OCI-LY3 (cell line): ENCODE measurements around the gene ANKS4B.
"Not testable (repeated sequence)": the region's sequence is repeated elsewhere in the genome, so short reads cannot be mapped to it uniquely, and the experiment has no call there.

Experiments
- H2AFZ ChIP-seq: fragments of 200-600, 300-600 bp; shearing (Covaris generic); 2 replicates; pipeline ENCODE4 v1.6.0; 2014; ENCODE audit warnings: antibody characterized with exemption, low read depth, low read length
- H3K27ac ChIP-seq: fragments of 200-600, 300-600 bp; sonication (generic); 2 replicates; pipeline ENCODE4 v1.5.1; 2014; ENCODE audit warnings: mild to moderate bottlenecking, low read length, moderate library complexity, mixed read lengths
- H3K27me3 ChIP-seq: fragments of 200-600, 300-600 bp; sonication (generic); 2 replicates; pipeline ENCODE4 v1.6.1; 2014; ENCODE audit warnings: low read depth, low read length, mixed read lengths
- H3K36me3 ChIP-seq: fragments of 200-600, 300-600 bp; sonication (generic); replicated peaks from 2 replicates; pipeline ENCODE3; 2014; ENCODE audit warnings: low read depth, low read length, mixed read lengths
- H3K4me1 ChIP-seq: fragments of 300-600, 200-600 bp; sonication (generic); 2 replicates; pipeline ENCODE4 v1.6.1; 2014; ENCODE audit warnings: low read length, mixed read lengths
- H3K4me2 ChIP-seq: fragments of 200-600, 300-600 bp; sonication (generic); 2 replicates; pipeline ENCODE4 v1.6.1; 2014; ENCODE audit warnings: low read length, mixed read lengths
- H3K4me3 ChIP-seq: fragments of 300-600, 200-600 bp; sonication (generic); 2 replicates; pipeline ENCODE4 v1.5.1; 2014; ENCODE audit warnings: antibody characterized with exemption, mild to moderate bottlenecking, low read length, moderate library complexity
- H3K79me2 ChIP-seq: fragments of 300-600, 200-600 bp; shearing (Covaris generic); 2 replicates; pipeline ENCODE4 v1.6.1; 2014; ENCODE audit warnings: mild to moderate bottlenecking, low read length, mixed read lengths
- H3K9ac ChIP-seq: fragments of 300-600, 200-600 bp; shearing (Covaris generic); 2 replicates; pipeline ENCODE4 v1.6.0; 2014; ENCODE audit warnings: mild to moderate bottlenecking, low read length, moderate library complexity
- H3K9me3 ChIP-seq: fragments of 200-600, 300-600 bp; shearing (Covaris generic); 2 replicates; pipeline ENCODE4 v1.6.1; 2014; ENCODE audit warnings: low read length, mixed read lengths; ENCODE audit not compliant: insufficient read depth
- H4K20me1 ChIP-seq: fragments of 200-600, 300-600 bp; sonication (generic); 2 replicates; pipeline ENCODE4 v1.6.1; 2016; ENCODE audit warnings: low read length, mixed read lengths; ENCODE audit not compliant: insufficient read depth
- CTCF ChIP-seq: fragments of 200-600, 300-600 bp; sonication (generic); IDR thresholded peaks from 2 replicates; pipeline ENCODE4 v1.5.1; 2014; ENCODE audit warnings: antibody characterized with exemption, low read length, low read depth
- EZH2phosphoT487 ChIP-seq: fragments of 200-600 bp; shearing (Covaris generic); IDR thresholded peaks from 2 replicates; pipeline ENCODE4 v1.6.1; 2018; ENCODE audit warnings: antibody characterized with exemption, mixed run types, low read depth

The ANKS4B gene

DNA sequence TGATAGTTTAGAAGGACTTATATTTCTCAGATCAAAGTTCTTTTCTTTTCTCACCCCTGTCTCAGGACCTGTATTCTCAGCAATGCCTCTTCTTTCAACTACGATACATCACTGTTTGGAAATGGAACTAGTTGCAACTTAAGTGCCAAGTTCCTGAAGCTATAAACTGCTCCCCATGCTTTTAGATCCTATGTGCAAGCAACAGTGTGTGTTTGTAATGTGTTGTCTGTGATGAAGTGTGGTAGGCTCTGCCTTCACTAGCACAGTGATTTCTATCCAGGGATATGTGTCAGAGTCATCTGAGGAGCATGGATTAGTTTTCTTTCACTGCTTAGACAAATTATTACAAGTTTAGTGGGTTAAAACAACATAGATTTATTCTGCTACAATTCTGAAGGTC is 40.5 kb upstream of the ANKS4B start:
- Histone ChIP-seq H3K79me2 (no peaks in the 10 kb centered on the region), H2AFZ (no peak overlapping the region), H3K4me3 (no peak overlapping the region), H3K4me1 (peaks cover 21% of the 10 kb centered on the region), H4K20me1 (no peaks in the 10 kb centered on the region), H3K4me2 (no peak overlapping the region), H3K27me3 (peaks cover 28% of the 10 kb centered on the region), H3K36me3 (no peaks in the 10 kb centered on the region), H3K27ac (no peak overlapping the region), H3K9me3 (no peaks in the 10 kb centered on the region), H3K9ac (no peak overlapping the region)
- no peak for TF ChIP-seq CTCF
- TF ChIP-seq EZH2phosphoT487: no peak

DNA sequence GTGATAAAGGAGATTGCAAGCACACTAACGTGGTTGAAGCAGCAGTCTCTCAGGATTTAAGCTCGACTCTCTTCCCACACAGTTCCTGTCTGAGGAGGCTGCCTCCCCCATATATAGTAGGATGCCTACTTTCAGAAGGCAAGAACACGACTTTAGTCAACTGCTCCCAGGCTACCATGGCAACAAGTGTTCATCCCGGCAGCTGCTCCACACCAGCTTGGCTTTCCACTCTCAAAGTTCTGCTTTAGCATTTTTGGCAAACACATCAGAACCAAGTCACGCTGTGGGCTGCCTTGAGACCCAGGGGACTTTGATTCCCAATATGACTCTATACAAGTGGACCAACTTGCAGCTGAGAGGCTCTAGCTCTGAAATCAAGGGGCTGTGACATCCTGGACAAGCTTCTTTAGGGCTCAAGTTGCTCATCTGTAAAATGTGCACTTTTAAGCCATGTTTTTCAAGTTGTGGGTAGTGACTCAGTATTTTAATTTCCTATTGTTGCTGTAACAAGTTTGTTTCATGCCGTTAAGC is 38.7 kb upstream of the ANKS4B start:
- Histone ChIP-seq H3K4me2 (peak overlapping the region; percentile 27; the same call in 1 of the 2 replicates), H3K9me3 (no peaks in the 10 kb centered on the region), H4K20me1 (no peaks in the 10 kb centered on the region), H3K79me2 (no peaks in the 10 kb centered on the region), H3K27me3 (peaks cover 36% of the 10 kb centered on the region), H3K4me1 (peaks cover 9% of the 10 kb centered on the region), H3K4me3 (no peak overlapping the region), H3K36me3 (no peaks in the 10 kb centered on the region), H3K9ac (no peak overlapping the region), H2AFZ (no peak overlapping the region), H3K27ac (no peak overlapping the region)
- TF ChIP-seq EZH2phosphoT487 (no peak), CTCF (no peak)

GRCh38 chr16:21195330-21195729 is 38.2 kb upstream of the ANKS4B start:
- Histone ChIP-seq H3K4me2 (peak overlapping the region; percentile 27; the same call in 1 of the 2 replicates), H3K27me3 (peaks cover 37% of the 10 kb centered on the region)
- not testable (repeated sequence) for H3K9ac ChIP-seq, H3K4me1 ChIP-seq, H3K9me3 ChIP-seq, H3K4me3 ChIP-seq, H3K36me3 ChIP-seq, H4K20me1 ChIP-seq, H3K79me2 ChIP-seq, H3K27ac ChIP-seq, H2AFZ ChIP-seq

GRCh38 chr16:21197112-21197511 is 36.4 kb upstream of the ANKS4B start:
- Histone ChIP-seq H3K4me2 (no peak overlapping the region), H2AFZ (no peak overlapping the region), H3K9ac (no peak overlapping the region), H3K4me1 (peaks cover 9% of the 10 kb centered on the region), H3K4me3 (no peak overlapping the region), H3K36me3 (no peaks in the 10 kb centered on the region), H3K9me3 (no peaks in the 10 kb centered on the region), H4K20me1 (no peaks in the 10 kb centered on the region), H3K79me2 (no peaks in the 10 kb centered on the region), H3K27me3 (peaks cover 44% of the 10 kb centered on the region), H3K27ac (no peak overlapping the region)
- TF ChIP-seq EZH2phosphoT487 (no peak), CTCF (no peak)

GRCh38 chr16:21197621-21198020 is 35.9 kb upstream of the ANKS4B start:
- no peak for TF ChIP-seq CTCF
- TF ChIP-seq EZH2phosphoT487: no peak
- no peak overlapping the region for H3K9ac ChIP-seq
- H3K36me3 ChIP-seq: no peaks in the 10 kb centered on the region
- H3K4me3 ChIP-seq: no peak overlapping the region
- no peaks in the 10 kb centered on the region for H3K9me3 ChIP-seq
- H3K27me3 ChIP-seq: peaks cover 49% of the 10 kb centered on the region
- no peak overlapping the region for H3K27ac ChIP-seq
- H3K79me2 ChIP-seq: no peaks in the 10 kb centered on the region
- H4K20me1 ChIP-seq: no peaks in the 10 kb centered on the region
- no peak overlapping the region for H3K4me2 ChIP-seq
- no peak overlapping the region for H2AFZ ChIP-seq
- H3K4me1 ChIP-seq: peaks cover 9% of the 10 kb centered on the region
